ENCODE results near the gene TRIM73.
"Not testable (repeated sequence)": the region's sequence is repeated elsewhere in the genome, so short reads cannot be mapped to it uniquely, and the experiment has no call there.

TRIM73 gene

GRCh38 chr7:75395329-75395728 lies at the start of gene TRIM73:
Gene TRIM73 (plus strand): TSS chr7:75395629. CDS start chr7:75398934, 3,305 bp downstream.
- not testable (repeated sequence) for DNase-seq

DNA sequence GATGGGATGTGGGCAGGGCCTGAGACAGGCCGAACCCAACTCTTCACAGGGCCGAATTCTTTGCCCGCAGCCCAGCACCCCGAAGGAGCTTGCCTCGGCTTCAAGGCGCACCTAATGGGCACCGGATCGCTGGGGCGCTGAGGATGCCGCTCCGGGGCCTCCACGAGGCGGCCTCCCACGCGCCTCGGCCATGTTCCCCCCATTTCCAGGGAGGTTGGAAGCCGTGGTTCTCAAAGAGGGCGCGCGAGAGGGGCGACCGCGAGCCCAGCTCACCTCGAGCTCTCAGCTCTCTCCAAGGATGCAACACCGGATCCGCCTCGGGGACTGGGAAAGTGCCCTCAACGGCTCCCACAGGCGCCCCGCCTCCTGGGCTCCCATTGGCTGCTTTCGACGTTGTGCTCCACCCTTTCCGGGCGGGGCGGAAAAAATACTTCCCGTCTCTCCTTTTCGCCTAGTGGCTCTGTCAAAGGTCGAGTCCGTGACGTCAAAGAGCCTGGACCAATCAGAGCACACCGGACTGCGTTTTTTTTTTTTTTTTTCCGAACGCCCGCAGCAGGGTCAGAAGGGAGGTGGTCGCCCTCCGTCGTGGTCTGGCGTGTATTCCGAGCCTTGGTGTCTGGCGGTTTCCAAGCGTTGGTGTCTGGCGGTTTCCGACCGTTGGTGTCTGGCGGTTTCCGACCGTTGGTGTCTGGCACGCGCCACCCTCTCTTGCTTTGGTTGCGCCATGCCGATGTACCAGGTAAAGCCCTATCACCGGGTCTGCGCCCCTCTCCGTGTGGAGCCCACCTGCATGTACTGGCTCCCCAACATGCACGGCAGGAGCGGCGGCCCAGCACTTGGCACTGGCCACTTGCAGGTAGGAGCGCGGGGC lies 36.5 kb upstream of the TRIM73 start:
- DNase-seq, result peak; percentile 8

DNA sequence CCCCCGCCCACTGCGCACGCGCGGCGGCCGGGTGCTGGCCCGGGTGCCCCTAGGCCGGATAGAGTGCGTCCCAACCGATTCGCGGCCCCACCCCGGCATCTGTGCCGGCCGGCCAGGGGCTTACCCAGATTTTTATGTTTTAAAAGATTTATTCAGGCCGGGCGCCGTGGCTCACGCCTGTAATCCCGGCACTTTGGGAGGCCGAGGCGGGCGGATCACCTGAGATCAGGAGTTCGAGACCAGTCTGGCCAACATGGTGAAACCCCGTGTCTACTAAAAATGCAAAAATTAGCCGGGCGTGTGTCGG lies 35.9 kb upstream of the TRIM73 start:
- DNase-seq, result not testable (repeated sequence)

DNA sequence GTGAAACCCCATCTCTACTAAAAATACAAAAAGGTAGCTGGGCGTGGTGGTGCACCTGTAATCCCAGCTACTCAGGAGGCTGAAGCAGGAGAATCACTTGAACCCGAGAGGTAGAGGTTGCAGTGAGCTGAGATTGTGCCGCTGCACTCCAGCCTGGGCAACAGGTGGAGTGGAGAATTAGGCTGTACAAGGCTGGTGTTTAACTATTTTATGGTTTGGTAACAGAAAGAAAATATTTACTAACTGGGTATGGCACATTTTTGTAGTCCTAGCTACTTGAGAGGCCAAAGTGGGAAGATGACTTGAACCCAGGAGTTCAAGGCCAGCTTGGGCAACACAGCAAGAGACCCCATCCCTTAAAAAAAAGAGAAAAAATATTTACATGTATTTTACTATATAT lies 31.4 kb upstream of the TRIM73 start:
- not testable (repeated sequence) for DNase-seq

DNA sequence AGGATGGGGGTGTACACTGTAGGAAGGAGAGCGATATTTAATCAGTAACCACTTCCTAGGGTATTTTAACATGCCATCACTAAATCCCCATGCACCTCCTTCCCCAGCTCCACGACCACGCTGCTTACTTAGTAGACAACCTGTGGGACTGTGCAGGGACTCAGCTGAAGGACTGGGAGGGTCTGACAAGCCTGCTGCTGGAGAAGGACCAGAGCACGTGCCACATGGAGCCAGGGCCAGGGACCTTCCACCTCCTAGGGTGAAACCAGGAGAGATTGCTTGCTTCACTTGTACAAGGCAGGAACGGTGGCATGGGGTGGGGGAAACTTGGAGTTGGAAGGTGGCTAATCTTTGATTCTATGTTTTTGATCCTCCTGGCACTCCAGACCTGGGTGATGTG lies 28.8 kb upstream of the TRIM73 start:
- not testable (repeated sequence) for DNase-seq

GRCh38 chr7:75367313-75367712 lies 28.1 kb upstream of the TRIM73 start:
- DNase-seq, result not testable (repeated sequence)

GRCh38 chr7:75374144-75374518 lies 21.3 kb upstream of the TRIM73 start:
- DNase-seq, result not testable (repeated sequence)

DNA sequence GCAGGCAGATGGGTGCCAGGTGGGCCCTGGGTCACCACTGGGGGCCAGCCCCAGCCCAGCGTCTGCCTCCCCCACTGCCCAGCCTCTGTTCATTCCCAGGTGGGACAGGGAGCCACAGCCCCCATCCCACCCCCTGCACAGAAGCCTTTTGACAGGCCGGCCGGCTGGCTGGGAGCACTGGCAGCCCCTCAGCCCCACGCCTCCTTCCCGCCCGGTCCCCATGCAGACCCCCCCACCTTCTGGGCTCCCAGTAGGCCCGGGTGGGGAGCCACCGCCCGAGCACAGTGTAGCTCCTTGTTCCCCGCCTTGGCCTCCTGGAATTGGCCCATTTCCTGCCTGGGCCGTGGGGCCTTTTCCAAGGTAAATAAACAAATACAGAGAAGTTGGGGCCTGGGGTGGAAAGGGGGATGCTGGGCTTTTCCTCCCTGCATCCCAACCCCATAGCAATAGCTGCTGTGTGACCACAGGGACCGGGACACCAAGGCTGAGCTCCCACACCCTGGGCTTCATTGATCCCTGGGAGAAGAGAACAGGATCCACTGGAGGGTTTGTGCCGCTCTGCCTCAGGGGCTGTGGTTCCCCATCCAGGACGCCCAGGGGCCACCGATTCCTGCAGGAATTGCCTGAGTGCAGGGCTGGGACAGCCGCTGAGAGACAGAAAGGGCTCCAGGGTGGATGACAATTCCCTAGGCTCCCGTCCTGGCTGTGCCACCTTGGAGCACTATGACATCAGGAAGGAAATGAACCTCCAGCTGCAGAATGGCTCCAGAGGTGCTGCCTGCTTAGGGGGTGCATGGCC lies 20.7 kb upstream of the TRIM73 start:
- not testable (repeated sequence) for DNase-seq

DNA sequence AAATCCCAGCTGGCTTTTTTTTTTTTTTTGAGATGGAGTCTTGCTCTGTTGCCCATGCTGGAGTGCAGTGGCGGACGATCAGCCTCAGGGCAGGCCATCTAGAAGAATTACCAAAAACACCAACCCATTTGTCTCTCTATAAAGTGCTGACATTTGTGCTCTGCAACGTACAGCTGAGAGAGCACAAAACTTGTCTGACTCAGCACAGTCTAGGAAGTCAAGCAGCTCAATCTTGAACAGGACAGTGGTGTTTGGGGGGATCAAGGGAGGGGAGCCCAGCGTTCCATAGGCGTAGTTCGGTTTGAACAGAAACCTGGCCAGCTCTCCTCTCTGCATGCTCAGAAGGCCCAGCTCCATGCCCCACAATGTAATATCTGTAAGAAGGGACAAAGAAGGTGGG lies 2.2 kb upstream of the TRIM73 start:
- DNase-seq, result not testable (repeated sequence)

- DNase-seq, result not testable (repeated sequence)
Measured at GRCh38 chr7:75397865-75398264, 2.4 kb downstream of the TRIM73 start.

GRCh38 chr7:75398771-75399700 lies 3.6 kb downstream of the TRIM73 start:
- DNase-seq, result not testable (repeated sequence)

DNA sequence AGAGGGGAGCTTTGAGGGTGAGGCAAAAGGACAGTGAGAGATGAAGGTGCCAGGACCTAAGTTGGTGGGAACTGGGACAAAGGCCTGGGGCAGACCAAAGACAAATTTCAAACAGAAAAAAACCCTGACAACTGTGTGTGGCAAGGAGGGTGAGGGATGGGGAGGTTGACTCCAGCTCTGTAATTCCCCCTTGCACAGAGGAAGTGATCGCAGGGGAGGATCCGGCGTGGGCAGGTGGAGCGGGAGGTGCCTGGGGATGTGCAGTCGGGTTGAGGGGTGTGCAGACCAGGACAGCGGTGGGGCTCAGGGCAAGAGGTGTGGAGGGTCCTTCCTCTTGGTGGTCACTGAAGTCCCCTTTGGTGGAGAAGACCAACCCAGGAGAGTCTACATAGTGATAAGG lies 5.1 kb downstream of the TRIM73 start:
- DNase-seq, result not testable (repeated sequence)

- DNase-seq, result not testable (repeated sequence)
Measured at GRCh38 chr7:75403455-75404443, 8.3 kb downstream of the TRIM73 start.

GRCh38 chr7:75404663-75405062 lies 9.2 kb downstream of the TRIM73 start:
- DNase-seq, result not testable (repeated sequence)

- not testable (repeated sequence) for DNase-seq
Measured at GRCh38 chr7:75409880-75410822, 14.7 kb downstream of the TRIM73 start.

GRCh38 chr7:75410823-75411173 lies 15.4 kb downstream of the TRIM73 start:
- DNase-seq, result not testable (repeated sequence)

DNA sequence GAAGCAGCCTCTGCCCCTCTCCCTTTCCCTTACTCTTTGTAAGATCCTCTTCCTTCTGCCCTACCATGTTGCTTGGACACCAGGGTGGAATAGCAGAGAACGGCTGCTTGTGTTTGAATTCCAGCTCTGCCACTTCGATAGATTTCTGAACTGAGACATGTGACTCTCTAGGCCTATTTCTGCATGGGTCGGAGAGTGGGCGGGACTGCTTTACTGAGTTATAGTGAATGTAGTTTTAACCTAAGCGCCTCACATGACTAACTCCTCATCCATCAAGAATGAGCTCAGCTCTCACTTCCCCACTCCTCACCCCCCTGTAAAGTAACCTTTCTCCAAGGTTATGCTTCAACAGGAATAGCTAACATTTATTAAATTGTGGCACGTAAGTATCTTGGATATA lies 18.8 kb downstream of the TRIM73 start:
- not testable (repeated sequence) for DNase-seq

DNA sequence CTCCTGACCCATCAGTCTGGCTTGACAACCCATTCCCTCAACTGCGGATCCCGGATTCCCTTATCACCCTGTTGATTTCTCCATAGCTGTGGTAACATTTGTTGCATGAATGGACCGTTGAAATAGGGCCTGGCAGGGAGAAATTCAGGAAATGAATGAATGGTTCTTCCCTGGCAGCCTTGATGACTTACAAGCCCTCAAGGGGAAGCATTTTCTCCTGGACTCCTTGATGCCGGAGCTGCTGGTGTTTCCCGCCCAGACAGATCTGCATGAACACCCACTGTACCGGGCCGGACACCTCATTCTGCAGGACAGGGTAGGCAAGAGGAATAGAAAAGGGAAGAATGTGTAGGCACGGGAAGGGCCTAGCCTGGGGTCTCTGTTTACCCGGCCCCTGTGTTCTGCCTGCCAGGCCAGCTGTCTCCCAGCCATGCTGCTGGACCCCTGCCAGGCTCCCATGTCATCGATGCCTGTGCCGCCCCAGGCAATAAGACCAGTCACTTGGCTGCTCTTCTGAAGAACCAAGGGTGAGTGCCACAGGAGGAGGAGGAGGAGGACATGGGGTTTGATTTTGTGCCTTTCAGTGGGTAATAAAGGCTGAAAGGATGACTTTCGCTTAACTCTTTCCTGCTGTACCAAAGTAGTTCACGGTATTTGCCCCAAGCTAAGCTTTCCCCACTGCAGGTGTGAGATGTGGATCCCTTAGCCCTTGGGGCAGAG lies 19.4 kb downstream of the TRIM73 start:
- DNase-seq, result not testable (repeated sequence)

- DNase-seq, result not testable (repeated sequence)
Measured at GRCh38 chr7:75415428-75415817, 20.0 kb downstream of the TRIM73 start.
